GM18505 (cell line): ENCODE measurements around the gene PAH.

Experiments
- ATAC-seq: cut with Tn5 transposase; IDR thresholded peaks from one replicate; pipeline ENCODE4 v1.9.1; 2021; ENCODE audit not compliant: unreplicated experiment
- POLR2A ChIP-seq: IDR thresholded peaks from 4 replicates; pipeline ENCODE4 v1.6.1; 2011; ENCODE audit warnings: borderline replicate concordance; ENCODE audit not compliant: insufficient read depth, insufficient read length; ENCODE audit errors: extremely low read depth

Gene PAH

DNA sequence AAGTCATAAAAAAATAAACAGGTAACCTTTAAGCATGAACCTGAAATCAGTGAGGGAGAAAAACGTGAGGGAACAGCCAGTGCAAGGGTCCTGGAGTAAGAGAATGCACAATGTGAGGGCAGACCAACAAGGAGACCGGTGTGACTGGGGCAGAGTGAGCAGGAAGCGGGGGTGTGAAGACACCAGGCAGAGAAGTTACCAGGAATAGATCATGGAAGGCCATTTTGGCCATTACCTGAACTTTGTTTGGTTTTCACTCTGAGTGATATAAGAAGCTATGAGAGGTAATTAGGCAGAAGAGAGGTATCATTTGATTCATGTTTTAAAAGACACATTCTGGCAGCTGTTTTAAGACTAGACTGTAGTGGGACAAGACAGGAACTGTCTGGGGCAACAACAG is 15.0 kb downstream of the PAH start:
- ATAC-seq = no peak
- TF ChIP-seq POLR2A = no peak

DNA sequence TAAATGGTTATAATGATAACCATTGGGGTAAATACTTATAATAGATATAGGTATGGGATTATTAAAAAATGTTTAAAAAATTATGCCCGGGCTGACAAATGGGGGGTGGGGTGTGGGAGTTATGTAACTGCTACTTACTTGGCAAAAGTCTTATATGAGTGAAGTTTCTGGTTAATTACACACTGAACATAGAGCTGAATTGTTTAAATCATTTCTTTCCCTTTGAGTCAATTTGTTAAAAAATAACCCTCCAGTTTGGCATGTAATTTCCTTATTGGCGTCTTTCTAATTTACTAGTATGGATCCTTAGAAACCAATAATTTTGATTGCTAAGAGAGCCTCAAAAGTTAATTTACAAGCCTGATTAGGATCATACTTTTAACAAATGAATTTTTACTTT is 16.7 kb downstream of the PAH start:
- ATAC-seq = no peak
- TF ChIP-seq POLR2A = no peak

DNA sequence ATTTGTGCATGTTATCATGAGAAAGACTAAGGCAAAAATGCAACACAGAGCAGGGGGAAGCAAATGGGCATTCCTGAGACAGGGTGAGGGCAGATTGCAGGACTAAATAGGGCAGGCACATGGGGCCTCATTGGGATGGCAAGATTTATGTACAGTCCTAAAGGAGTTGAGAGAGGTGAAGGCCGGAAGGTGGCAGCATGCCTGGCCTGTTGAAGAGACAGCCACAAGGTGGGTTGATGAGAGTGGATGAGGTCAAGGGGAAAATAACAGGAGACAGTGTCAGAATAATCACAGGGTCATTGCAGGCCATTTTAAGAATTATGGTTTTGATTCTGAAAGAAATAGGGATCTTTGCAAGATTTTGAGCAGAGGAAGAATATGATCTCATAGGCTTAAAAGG is 21.0 kb downstream of the PAH start:
- no peak for ATAC-seq
- TF ChIP-seq POLR2A = no peak

DNA sequence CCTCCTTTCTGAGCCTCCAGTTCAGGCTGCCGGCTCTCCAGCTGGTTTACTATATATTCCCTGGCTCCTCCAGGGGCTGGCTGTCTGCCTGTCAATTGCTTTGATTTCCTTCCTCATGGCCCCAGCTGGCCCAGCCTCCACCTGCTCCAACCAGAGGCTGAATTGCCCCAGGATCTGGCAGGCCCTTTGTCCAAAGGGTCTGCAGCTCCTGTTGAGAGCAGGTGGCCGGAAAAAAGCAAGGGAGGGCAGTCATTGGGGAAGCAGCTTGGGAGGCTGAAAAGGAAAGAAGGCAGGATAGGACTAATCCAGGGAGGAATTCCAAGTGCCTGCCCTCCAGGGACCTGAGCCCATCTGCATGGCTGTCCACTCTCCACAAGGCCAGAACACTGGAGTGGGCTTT is 25.3 kb downstream of the PAH start:
- ATAC-seq = no peak
- TF ChIP-seq POLR2A = no peak

DNA sequence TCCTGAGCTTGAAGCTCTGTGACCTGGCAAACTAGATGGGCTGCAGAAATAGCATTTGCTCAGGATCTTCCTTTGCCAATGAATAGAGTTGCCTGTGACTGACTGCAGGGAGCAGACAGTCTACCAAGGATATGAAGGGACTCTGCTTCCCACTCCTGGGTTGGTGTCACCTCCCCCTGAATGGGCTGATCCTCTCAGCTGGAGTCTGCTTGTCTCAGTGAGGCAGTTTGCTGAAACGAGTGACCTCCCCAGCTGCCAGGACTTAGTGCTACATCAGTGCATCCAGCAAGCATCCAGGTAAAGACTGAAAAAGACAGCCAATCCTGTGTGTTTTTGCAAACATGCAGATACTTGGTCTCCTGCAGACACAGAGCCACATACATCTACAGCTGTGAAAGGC is 28.5 kb downstream of the PAH start:
- no peak for ATAC-seq
- TF ChIP-seq POLR2A = no peak

DNA sequence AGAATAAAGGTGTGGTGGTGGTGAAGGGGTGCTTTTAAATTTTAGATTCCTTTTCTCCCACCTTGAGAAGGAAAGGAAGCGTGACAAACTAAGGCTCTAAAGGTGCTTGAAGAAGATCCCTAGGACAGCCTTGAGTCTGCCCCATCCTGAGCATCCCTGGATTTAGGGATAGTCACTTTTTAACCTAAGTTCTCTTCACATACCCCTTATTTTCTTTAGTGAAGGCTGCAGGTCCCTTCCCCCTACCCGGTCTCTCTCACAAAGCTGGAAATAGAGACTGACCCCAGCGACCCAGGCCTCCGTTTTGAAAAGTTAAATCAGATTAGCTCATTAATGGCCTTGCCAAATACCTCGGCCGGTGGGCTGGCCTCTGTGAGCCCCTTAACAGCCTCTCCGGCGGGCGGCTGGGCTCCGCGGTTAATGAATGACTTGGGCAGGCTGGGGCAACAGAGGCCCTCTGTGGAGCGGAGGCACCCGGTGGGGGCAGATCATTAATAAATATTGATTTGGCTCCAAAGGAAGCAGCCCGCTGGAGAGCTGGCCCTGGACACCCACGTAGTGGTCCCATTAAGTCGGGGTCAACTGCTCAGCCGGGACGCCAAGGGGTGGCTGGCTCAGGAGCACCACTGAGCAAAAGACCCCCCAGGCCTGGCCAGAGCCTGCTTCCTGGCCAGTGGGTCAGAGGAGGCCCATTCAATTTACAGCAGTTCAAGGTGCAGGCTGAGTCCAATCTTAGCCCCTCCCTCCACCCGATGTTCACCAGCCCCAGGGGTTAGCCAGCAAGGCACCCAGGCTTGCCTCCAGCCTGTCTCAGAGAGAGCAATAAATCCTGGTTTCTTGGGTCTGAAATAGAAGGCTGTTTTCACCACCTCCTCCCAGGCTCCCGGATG is 31.8 kb downstream of the PAH start:
- no peak for TF ChIP-seq POLR2A

DNA sequence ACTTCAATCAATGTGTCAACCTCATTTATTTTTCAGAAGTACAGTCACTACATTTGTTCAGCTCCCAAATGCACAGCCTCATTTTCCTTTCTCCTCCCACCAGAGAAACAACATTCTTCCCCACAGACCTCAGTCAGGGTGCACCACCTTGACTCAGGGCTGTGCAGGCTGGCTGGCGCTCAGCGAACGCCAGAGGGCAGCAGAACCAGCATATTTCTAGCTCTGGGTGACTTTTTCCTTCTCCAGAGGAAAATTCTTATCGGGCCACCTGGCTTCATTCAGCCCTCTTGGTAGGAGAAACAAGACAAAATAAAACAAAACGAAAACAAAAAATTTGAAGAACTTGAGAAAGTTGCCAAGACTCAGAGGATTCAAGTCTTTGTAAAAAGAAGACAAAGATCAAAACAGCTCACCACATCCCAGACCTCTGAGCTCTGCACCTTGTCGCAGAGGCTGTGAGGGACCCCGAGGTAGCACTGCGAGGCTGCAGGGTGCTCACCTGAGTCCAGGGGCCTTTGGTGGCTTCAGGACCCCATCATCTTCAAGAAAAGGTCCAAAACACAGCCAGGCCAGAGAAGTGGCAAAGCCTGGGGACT is 33.7 kb downstream of the PAH start:
- TF ChIP-seq POLR2A = no peak
- ATAC-seq = no peak

More for the DNA sequence above, 31.8 kb downstream of the PAH start:
- no peak for ATAC-seq

DNA sequence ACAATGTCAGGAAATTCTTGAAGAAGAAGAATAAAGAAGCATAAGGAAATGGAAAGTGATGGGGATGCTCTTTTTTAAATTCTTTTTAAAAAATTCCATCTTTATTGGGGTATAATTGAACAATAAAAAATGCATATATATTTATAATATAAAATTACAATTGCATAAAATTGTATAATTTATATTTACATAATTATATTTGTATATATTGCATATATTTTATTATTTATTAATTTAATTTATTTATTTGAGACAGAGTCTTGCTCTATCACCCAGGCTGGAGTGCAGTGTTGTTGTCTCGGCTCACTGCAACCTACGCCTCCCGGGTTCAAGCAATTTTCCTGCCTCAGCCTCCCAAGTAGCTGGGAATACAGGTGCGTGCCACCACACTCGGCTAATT is 36.3 kb downstream of the PAH start:
- no peak for TF ChIP-seq POLR2A
- no peak for ATAC-seq

DNA sequence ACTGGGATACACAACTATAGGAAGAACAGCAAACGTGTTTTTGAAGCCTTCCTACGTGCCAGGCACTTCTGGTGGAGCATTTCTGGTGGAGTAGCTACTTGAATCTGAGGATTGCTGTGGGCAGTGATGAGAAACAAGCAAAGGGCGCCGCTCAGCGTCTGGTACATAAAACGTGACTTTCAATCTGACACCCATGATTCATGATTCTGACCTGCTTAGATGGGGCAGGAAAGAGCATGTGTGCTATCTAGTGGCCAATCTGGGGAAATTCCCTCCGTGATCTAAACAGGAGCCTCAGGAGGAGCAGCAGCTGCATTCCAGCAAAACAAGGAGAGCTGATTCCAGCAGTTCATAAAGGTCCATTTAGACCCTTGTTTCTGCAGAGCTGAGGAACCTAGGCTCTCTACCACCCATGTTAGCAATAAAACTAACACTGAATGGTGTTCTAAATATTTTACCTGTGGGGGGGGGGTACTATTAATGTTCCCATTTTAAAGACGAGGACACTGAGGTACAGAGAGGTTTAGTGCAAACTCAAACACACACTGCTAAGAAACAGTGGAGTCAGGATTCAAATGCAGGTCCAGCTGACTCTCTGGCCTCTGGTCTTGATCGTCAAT is 37.8 kb downstream of the PAH start:
- peak; percentile 67 for ATAC-seq
- TF ChIP-seq POLR2A = no peak

DNA sequence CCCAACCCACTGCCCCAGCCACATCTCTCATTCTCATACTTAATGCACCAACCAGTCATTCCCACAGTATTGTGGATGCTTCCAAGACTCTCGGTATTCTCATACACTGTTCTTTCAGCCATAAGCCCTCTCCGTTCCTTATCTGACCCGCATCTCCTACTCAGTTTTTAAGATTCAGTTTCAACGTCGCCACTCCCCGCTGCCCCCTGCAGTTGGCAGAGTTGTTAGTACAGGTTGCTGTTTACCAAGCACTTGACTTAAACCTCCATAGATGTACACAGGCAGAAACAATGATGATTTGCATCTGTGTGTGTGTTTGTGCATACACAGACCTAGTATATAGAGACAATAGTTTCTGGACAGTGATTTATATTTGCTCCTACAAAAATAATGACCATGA is 40.2 kb downstream of the PAH start:
- ATAC-seq = no peak
- TF ChIP-seq POLR2A = no peak

DNA sequence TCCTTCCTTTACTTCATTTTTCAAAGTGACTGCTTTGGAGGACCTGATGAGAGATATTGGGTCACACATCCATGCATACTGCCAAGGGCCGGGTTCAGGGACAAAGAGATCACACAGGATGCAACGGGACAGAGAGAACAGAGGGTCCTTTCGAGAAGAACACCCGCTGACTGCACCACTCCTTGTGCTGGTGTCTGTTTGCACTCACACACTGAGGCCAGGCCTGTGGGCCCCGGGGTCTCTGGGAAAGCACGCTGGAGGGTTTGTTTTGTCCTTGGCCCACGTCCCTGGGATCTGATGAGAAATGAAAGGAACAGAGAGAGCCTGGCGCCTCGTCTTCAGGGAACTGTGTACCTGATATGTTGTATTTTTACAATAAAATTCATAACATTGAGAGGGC is 42.2 kb downstream of the PAH start:
- no peak for TF ChIP-seq POLR2A
- no peak for ATAC-seq

DNA sequence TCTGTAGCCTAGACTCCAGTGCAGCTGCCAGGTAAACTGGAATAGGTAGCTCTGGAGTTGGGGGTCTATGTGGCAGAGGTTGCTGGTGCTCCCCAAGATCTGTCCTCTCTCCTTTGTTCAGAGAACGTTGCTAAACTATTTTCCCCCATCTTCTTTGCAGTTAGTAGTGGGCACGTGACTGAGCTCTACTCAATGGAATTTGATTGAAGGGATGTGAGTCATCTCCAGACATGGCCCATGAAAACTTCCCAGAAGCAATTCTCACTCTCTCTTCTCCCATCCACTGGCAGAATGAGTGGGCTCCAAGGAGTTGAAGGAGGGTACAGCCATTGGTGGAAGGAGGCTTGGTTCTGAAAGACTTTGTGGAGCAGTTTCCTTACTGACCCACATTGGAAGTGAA is 44.0 kb downstream of the PAH start:
- no peak for TF ChIP-seq POLR2A
- ATAC-seq = no peak

DNA sequence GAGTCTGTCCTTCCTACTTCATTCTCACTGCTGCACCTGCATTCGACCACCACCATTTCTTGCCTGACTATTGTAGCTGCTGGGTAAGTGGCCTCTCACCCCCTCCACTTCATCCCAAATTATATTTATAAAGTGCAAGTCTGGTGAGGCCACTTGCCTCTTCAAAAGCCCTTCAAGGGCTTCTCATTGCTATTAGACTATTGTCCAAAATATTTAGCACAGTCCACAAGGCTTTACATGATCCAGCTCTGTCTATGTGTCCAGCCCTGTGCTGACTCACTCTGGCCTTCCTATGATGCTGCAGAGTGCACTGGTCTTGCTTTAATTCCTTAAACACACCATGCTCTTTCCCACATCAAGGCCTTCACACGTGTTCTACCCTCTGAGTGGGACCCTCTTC is 46.0 kb downstream of the PAH start:
- no peak for TF ChIP-seq POLR2A
- ATAC-seq = no peak

DNA sequence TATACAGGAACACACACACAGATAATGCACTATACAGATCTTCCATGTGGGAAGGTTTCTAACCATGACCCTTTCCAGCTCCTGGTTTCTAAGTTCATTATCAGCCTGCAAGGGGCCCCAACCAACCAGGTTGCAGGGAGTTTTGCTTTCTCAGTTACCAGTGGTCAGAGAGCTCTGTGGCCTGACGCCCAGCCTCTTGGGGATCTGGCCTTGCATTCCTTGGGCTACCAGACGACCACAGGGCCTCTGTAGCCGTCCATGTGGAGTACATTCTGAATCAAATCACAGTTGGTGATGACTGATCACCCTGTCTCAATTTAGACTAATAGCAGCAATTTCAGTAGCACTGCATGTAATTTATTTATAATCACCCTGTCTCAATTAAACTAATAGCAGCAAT is 47.5 kb downstream of the PAH start:
- no peak for TF ChIP-seq POLR2A
- no peak for ATAC-seq
